22Rv1 (cell line): ENCODE results near the gene CCDC24.

ENCODE experiments used
- H3K27ac ChIP-seq: fragments of 450-650 bp; 2 replicates; pipeline ENCODE4 v1.5.1; 2017
- CTCF ChIP-seq: fragments of 450-650 bp; IDR thresholded peaks from 2 replicates; pipeline ENCODE4 v1.5.1; 2017; ENCODE audit warnings: mild to moderate bottlenecking
- ZFX ChIP-seq: fragments of 450-650 bp; IDR thresholded peaks from 2 replicates; pipeline ENCODE4 v1.6.1; 2017; ENCODE audit warnings: antibody characterized with exemption, borderline replicate concordance

Gene CCDC24

GRCh38 chr1:44002606-44003157, 11.3 kb downstream of the CCDC24 start:
- TF ChIP-seq CTCF (no peak), ZFX (no peak)
- no peak overlapping the region for H3K27ac ChIP-seq

- no peak overlapping the region for H3K27ac ChIP-seq
- TF ChIP-seq CTCF (no peak), ZFX (no peak)
Measured at GRCh38 chr1:44008259-44008658, 16.9 kb downstream of the CCDC24 start.

DNA sequence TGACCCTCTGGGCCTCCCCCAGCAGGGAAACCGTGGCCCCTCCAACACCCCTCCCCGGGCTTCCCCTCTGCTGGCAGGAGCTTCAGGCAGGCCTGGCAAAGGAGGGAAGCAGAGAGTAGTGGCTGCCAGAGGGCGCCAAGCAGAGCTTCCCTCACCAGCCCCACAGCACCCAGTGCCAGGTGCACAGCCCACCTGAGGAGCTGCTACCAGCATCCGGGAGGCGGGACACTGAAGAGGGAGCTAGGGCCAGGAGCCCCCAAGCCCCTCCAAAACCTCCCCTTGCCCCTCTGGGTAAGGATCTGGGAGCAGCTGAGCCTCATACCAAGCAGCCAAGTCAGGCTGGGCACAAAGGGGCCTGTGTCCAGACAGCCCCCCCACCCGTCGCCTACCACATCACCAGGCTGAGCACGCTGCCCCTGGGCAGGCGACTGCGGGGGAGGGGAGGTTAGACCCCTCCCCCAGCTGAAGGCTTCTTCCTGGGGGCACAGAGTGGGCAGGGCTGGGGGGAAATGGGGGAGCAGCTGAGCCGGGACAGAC, 19.6 kb downstream of the CCDC24 start:
- H3K27ac ChIP-seq: no peak overlapping the region
- TF ChIP-seq ZFX (no peak), CTCF (no peak)

DNA sequence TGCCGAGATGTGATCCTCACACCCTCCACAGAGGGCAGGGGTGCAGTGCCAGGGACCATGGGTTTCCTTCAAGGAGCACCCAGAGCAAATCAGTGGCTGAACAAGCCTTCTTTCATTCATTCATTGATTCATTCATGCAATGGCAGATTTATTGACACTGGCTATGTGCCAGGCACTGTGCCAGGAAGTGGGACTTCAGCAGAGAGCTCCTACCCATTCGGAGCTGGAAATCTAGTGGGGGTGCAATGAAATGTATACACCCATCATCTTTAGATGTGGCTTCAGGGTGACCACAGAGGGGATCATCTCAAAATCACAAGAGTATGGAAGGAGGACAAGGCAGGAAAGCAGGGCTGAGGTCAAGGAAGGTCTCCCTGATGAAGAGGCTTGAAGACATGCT, 21.0 kb downstream of the CCDC24 start:
- no peak for TF ChIP-seq CTCF
- no peak for TF ChIP-seq ZFX
- H3K27ac ChIP-seq: no peak overlapping the region

GRCh38 chr1:44012941-44013609, 21.7 kb downstream of the CCDC24 start:
- TF ChIP-seq ZFX: no peak
- no peak for TF ChIP-seq CTCF
- no peak overlapping the region for H3K27ac ChIP-seq

- TF ChIP-seq ZFX (no peak), CTCF (no peak)
- no peak overlapping the region for H3K27ac ChIP-seq
Measured at GRCh38 chr1:44013949-44014348, 22.6 kb downstream of the CCDC24 start.

DNA sequence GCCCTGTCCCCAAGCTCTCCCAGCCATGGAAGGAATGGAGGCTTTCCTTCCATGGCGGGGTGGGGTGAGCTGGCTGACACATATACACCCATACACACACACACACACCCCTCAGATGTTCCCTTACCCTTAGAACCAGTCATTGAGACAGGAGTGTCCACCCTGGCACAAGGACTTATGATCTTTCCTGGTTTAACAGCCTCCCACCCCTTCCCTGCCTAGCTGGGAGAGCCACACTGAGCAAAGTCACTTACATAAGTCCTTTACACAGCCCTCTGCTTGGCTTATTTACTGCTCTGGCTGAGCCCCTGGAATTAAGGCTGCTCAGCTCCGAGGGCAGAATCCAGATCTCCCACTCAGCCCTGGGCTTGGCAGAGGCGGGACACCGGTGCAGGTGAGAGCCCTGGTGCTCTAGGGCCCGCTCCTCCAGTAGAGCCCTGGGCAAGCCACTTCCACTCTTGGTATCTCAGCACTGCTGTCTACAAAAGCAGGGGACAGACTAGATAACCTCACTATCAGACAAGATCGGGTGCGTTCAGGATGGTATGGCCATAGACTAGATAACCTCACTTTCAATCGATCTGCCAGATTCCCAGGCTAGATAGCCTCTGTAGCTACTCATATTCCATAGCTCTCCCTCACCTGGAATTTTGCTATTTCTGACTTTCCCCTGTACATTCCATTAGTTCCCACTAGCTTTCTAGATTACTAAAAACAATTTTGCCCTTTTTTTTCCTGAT, 23.1 kb downstream of the CCDC24 start:
- TF ChIP-seq CTCF (no peak), ZFX (no peak)
- H3K27ac ChIP-seq: no peak overlapping the region
